AG04450 (cell line): ENCODE measurements around the gene MED12L. TPM values are rescaled to one million over a fixed set of nuclear protein-coding genes. Genes with fewer than 3 reads are reported as not detected.

Experiments
- CTCF ChIA-PET: fragments of 300-600, 350-600 bp; formaldehyde crosslinking; extraction: SDS; loops from one replicate; lab custom pipeline; 2022; ENCODE audit warnings: antibody characterized with exemption, inconsistent platforms; lab: Charles Lee
- POLR2A ChIA-PET: fragments of 350-600 bp; formaldehyde crosslinking; extraction: SDS; loops from one replicate; lab custom pipeline; 2021; ENCODE audit warnings: antibody characterized with exemption, inconsistent platforms; lab: Yijun Ruan, JAX
- DNase-seq: peaks from one replicate; pipeline ENCODE4 v3.0.0-alpha.2; 2011; ENCODE audit warnings: low read depth, low spot score
- H3K27ac ChIP-seq: one replicate; pipeline ENCODE4 v1.5.1; 2012; ENCODE audit warnings: low read depth, low read length, control low read depth
- H3K27me3 ChIP-seq: one replicate; pipeline ENCODE4 v1.6.0; 2012; ENCODE audit warnings: low read length; ENCODE audit not compliant: control insufficient read depth, insufficient read depth
- H3K4me3 ChIP-seq: 2 replicates; pipeline ENCODE4 v1.5.1; 2011; ENCODE audit warnings: mild to moderate bottlenecking, low read depth, low read length, control low read depth
- H3K9me3 ChIP-seq: 2 replicates; pipeline ENCODE4 v1.5.1; 2012; ENCODE audit warnings: low read length; ENCODE audit not compliant: control insufficient read depth, insufficient read depth
- CTCF ChIP-seq: IDR thresholded peaks from 2 replicates; pipeline ENCODE4 v1.5.1; 2011; ENCODE audit warnings: low read depth, low read length, control low read depth, inconsistent platforms
- polyA plus RNA-seq: library from polyadenylated mRNA; depleted of rRNA; stranded (reverse); fragments of >200 nt; gene quantifications from 2 replicates; pipeline ENCODE4 v1.2.3, GENCODE V29; 2011

MED12L gene
- polyA plus RNA-seq, 1 experiment, result 0.26 TPM

- CTCF ChIA-PET, result interaction anchor here (1.8 kb wide), 1 partner anchor 77 kb away, joined by 5 read pairs; no protein-coding TSS in a partner anchor
- no peaks in the 10 kb centered on the region for H3K27me3 ChIP-seq
- no peaks in the 10 kb centered on the region for H3K9me3 ChIP-seq
- POLR2A ChIA-PET, result no interaction called here
- no peak overlapping the region for H3K27ac ChIP-seq
- TF ChIP-seq CTCF, result no peak
- no peak overlapping the region for H3K4me3 ChIP-seq
- DNase-seq, result no peak
These were observed 120.0 kb downstream of the MED12L start for GRCh38 chr3:151205482-151205881.

- Histone ChIP-seq H3K9me3 (no peaks in the 10 kb centered on the region), H3K4me3 (no peak overlapping the region), H3K27ac (no peak overlapping the region), H3K27me3 (no peaks in the 10 kb centered on the region)
- CTCF ChIA-PET, result interaction anchor here (1.8 kb wide), 1 partner anchor 76 kb away, joined by 5 read pairs; no protein-coding TSS in a partner anchor
- no peak for TF ChIP-seq CTCF
- no peak for DNase-seq
- POLR2A ChIA-PET, result no interaction called here
These were observed 120.7 kb downstream of the MED12L start for GRCh38 chr3:151206201-151206600.

DNA sequence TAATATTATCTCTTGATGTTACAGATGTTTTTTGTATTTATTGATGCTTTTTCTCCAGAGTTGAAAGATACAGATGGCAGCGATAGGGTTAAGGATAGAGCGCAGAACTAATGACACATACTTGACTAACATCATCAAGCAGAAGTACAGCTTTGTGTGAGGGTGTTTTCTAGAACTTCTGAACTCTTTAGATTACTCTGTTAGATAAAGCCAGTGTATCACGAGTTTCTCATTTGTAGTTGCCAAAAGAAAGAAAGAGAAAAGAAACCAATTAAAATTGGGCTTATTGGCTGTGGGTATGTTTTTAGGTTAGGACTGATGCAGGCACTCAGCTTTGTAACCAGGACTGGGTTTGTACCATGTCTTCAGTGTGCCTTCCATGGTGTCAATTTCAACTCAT lies 124.2 kb downstream of the MED12L start:
- Histone ChIP-seq H3K4me3 (no peak overlapping the region), H3K27me3 (no peaks in the 10 kb centered on the region), H3K9me3 (no peaks in the 10 kb centered on the region), H3K27ac (no peak overlapping the region)
- DNase-seq, result no peak
- ChIA-PET CTCF (interaction anchor here (1.3 kb wide), 1 partner anchor 41 kb away, joined by 3 read pairs; no protein-coding TSS in a partner anchor), POLR2A (no interaction called here)
- TF ChIP-seq CTCF, result no peak

DNA sequence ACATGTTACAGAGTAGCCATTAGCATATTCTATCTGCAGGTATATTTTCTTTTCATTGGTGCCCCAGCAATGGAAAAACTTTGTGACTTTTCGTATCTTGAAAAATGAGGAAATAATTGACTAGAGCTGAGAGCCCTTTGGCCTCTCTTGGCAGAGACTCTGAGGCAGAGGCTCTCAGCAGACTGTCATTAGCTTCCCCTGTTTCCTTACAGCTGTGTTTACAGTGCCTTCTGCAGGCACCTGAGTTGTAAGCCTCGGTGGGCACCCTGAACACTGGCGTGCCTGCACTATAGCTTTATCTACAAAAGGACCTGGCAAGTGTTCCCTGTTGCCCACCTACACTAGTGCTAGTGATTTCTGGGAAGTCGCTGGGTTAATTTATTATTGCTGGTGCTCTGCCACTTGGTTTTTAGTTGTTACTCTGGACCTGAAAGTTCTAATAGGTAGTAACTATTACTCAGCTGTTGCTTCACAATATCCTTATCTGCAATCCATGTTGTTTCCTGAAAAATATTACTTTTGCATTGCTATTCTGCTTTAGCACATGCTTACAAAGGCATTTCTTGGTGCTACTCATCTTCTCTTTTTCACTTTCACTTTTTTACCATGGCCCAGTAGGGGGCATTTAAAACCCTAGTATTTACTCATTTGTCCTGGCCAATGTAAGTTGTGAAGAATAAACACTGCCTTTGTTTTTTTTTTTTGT lies 125.4 kb downstream of the MED12L start:
- Histone ChIP-seq H3K9me3 (no peaks in the 10 kb centered on the region), H3K27ac (no peak overlapping the region), H3K4me3 (no peak overlapping the region), H3K27me3 (no peaks in the 10 kb centered on the region)
- CTCF ChIA-PET, result interaction anchor here (0.6 to 1.6 kb wide), 9 partner anchors 13 to 718 kb away, joined by 3 to 12 read pairs (median 4); no protein-coding TSS in a partner anchor
- DNase-seq, result no peak
- POLR2A ChIA-PET, result no interaction called here
- peak; percentile 22; the same call in 1 of the 2 replicates for TF ChIP-seq CTCF

- DNase-seq, result no peak
- CTCF ChIA-PET, result interaction anchor here (2.1 kb wide), 1 partner anchor 15 kb away, joined by 7 read pairs; no protein-coding TSS in a partner anchor
- POLR2A ChIA-PET, result no interaction called here
- no peak for TF ChIP-seq CTCF
- Histone ChIP-seq H3K27ac (no peak overlapping the region), H3K27me3 (no peaks in the 10 kb centered on the region), H3K4me3 (no peak overlapping the region), H3K9me3 (no peaks in the 10 kb centered on the region)
These were observed 127.7 kb downstream of the MED12L start for GRCh38 chr3:151213151-151213550.
